Panc1 (cell line): ENCODE data around the gene ATXN7L1. TPM values are rescaled to one million over a fixed set of nuclear protein-coding genes. Genes with fewer than 3 reads are reported as not detected.

Experiments used
- ATAC-seq: fragments of 200-7000 bp; cut with Tn5 transposase; 2 replicates; pipeline ENCODE4 v1.9.1; 2020; ENCODE audit warnings: mild to moderate bottlenecking, moderate library complexity
- BruUV-seq: library from RNA; stranded (reverse); fragments of 400-500 nt; replicated peaks from 2 replicates; lab custom pipeline; 2021; lab: Mats Ljungman, UMichigan
- CTCF ChIA-PET: fragments of 300-600 bp; sonication (Branson Sonifier 250); formaldehyde crosslinking; loops from one replicate; lab custom pipeline; 2022; ENCODE audit warnings: antibody characterized with exemption; lab: Charles Lee
- POLR2A ChIA-PET: fragments of 300-600 bp; sonication (Branson Sonifier 250); formaldehyde crosslinking; loops from one replicate; lab custom pipeline; 2022; ENCODE audit warnings: antibody characterized with exemption; lab: Charles Lee
- DNase-seq: peaks from one replicate; pipeline ENCODE4 v3.0.0-alpha.2; 2010; ENCODE audit warnings: low read depth, low spot score
- H3K27ac ChIP-seq: 2 replicates; pipeline ENCODE4 v1.5.1; 2011; ENCODE audit warnings: mild to moderate bottlenecking, low read length, inconsistent platforms
- H3K27me3 ChIP-seq: fragments of 200-500 bp; sonication (Bioruptor generic); 2 replicates; pipeline ENCODE4 v1.6.0; 2014; ENCODE audit warnings: low read length, inconsistent platforms; ENCODE audit not compliant: control insufficient read depth, insufficient read depth
- H3K36me3 ChIP-seq: fragments of 200-500 bp; sonication (Bioruptor generic); 2 replicates; pipeline ENCODE4 v1.5.1; 2014; ENCODE audit warnings: inconsistent platforms, mild to moderate bottlenecking, low read length, moderate library complexity; ENCODE audit not compliant: control insufficient read depth, insufficient read depth
- H3K4me1 ChIP-seq: 2 replicates; pipeline ENCODE4 v1.5.1; 2011; ENCODE audit warnings: inconsistent platforms, mild to moderate bottlenecking, low read length, moderate library complexity; ENCODE audit not compliant: control insufficient read depth, insufficient read depth
- H3K4me3 ChIP-seq, 2 experiments: 2 replicates each; pipeline ENCODE4 v1.5.1; 2011 to 2012; ENCODE audit warnings: low read depth in 2 of 2, low read length in 2 of 2, mild to moderate bottlenecking in 2 of 2, inconsistent platforms in 1 of 2, moderate library complexity in 1 of 2
- H3K9me3 ChIP-seq: fragments of 200-500 bp; sonication (Bioruptor generic); 2 replicates; pipeline ENCODE4 v1.5.1; 2014; ENCODE audit warnings: low read depth, mild to moderate bottlenecking, inconsistent platforms, low read length, moderate library complexity; ENCODE audit not compliant: control insufficient read depth, insufficient read depth
- POLR2AphosphoS5 ChIP-seq: IDR thresholded peaks from 2 replicates; pipeline ENCODE4 v1.6.1; 2012; ENCODE audit warnings: mild to moderate bottlenecking, low read depth, low read length, moderate library complexity
- SIN3A ChIP-seq: IDR thresholded peaks from 2 replicates; pipeline ENCODE4 v1.6.1; 2012; ENCODE audit warnings: low read depth, mild to moderate bottlenecking, low read length, moderate library complexity, borderline replicate concordance; ENCODE audit not compliant: insufficient read depth
- TCF7L2 ChIP-seq: IDR thresholded peaks from 2 replicates; pipeline ENCODE4 v1.6.1; 2011; ENCODE audit warnings: mild to moderate bottlenecking, low read depth, low read length, inconsistent platforms
- in situ Hi-C: cut with HindIII; loops from 2 replicates; pipeline ENCODE4 v1.10.0; 2016; ENCODE audit warnings: low sequenced_read_pairs, low pct_unique_long_range_greater_than_20kb
- intact Hi-C: fragments of 100-400 bp; cut with micrococcal nuclease; formaldehyde crosslinking; loops from one replicate; pipeline ENCODE4 v1.10.0; 2022; ENCODE audit not compliant: unreplicated experiment
- total RNA-seq: library from RNA; stranded (reverse); gene quantifications from one replicate; pipeline ENCODE4 v1.2.1, GENCODE V29; 2021; ENCODE audit not compliant: unreplicated experiment
- TF ChIP-seq, protein P1 (sequence below), 2 experiments: IDR thresholded peaks; 2 replicates each; pipeline ENCODE4 v1.6.1; 2011 to 2012; ENCODE audit warnings: low read depth in 2 of 2, control low read depth in 1 of 2, low read length in 1 of 2, mild to moderate bottlenecking in 1 of 2, moderate library complexity in 1 of 2; ENCODE audit not compliant: insufficient read depth in 1 of 2
- TF ChIP-seq, protein P2 (sequence below): fragments of 450-650 bp; IDR thresholded peaks from 2 replicates; pipeline ENCODE4 v1.5.1; 2017; ENCODE audit warnings: mild to moderate bottlenecking

The ATXN7L1 gene
- total RNA-seq, 1 experiment from 2014 or later, result 10.8 TPM

DNA sequence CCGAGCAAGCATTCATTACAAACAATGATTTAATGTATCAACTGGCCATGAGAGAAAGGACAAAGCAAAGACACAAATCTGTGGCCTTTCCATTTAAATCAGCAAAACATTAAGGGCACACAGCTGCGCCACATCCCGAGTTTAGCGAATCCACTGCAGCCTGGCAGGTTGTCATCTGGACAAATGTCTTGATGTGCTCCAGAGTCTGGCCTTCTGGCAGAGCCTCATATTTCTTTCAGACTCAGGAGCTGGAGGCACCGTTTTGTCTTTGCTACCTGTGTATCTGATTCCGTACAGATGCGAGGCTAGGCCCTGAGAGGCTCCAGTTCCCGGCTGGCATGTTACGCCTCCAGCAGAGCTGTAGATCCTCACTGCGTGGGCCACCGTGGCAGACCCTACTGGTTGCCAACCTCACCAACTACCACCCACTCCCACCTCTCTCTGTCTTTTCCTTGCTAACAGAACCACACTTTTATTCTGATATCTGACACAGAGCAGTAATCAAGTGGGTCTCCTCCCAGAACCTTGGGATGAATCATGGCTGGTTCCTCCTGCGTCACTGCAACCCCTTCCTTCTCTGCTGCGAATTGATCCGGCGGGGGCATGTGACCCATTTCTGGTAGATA lies 254.2 kb downstream of the ATXN7L1 start:
- ChIA-PET POLR2A (no interaction called here), CTCF (no interaction called here)
- Histone ChIP-seq H3K4me3 (no peak overlapping the region), H3K9me3 (no peaks in the 10 kb centered on the region), H3K27ac (no peak overlapping the region), H3K36me3 (no peaks in the 10 kb centered on the region), H3K4me1 (no peaks in the 10 kb centered on the region), H3K27me3 (no peaks in the 10 kb centered on the region)
- no TSS peak for BruUV-seq
- intact Hi-C loops, result no loop called here
- in situ Hi-C loops, result no loop called here
- DNase-seq, result no peak
- no peak for ATAC-seq
- TF ChIP-seq POLR2AphosphoS5 (no peak), SIN3A (no peak), TCF7L2 (no peak)
- TF ChIP-seq, protein P1, sequence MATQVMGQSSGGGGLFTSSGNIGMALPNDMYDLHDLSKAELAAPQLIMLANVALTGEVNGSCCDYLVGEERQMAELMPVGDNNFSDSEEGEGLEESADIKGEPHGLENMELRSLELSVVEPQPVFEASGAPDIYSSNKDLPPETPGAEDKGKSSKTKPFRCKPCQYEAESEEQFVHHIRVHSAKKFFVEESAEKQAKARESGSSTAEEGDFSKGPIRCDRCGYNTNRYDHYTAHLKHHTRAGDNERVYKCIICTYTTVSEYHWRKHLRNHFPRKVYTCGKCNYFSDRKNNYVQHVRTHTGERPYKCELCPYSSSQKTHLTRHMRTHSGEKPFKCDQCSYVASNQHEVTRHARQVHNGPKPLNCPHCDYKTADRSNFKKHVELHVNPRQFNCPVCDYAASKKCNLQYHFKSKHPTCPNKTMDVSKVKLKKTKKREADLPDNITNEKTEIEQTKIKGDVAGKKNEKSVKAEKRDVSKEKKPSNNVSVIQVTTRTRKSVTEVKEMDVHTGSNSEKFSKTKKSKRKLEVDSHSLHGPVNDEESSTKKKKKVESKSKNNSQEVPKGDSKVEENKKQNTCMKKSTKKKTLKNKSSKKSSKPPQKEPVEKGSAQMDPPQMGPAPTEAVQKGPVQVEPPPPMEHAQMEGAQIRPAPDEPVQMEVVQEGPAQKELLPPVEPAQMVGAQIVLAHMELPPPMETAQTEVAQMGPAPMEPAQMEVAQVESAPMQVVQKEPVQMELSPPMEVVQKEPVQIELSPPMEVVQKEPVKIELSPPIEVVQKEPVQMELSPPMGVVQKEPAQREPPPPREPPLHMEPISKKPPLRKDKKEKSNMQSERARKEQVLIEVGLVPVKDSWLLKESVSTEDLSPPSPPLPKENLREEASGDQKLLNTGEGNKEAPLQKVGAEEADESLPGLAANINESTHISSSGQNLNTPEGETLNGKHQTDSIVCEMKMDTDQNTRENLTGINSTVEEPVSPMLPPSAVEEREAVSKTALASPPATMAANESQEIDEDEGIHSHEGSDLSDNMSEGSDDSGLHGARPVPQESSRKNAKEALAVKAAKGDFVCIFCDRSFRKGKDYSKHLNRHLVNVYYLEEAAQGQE (IDR thresholded peaks at IDR 0.05; ENCODE audit: insufficient read depth in 1 of 2, low read depth in 2 of 2, low read length in 1 of 2), result no peak
- TF ChIP-seq, protein P2, sequence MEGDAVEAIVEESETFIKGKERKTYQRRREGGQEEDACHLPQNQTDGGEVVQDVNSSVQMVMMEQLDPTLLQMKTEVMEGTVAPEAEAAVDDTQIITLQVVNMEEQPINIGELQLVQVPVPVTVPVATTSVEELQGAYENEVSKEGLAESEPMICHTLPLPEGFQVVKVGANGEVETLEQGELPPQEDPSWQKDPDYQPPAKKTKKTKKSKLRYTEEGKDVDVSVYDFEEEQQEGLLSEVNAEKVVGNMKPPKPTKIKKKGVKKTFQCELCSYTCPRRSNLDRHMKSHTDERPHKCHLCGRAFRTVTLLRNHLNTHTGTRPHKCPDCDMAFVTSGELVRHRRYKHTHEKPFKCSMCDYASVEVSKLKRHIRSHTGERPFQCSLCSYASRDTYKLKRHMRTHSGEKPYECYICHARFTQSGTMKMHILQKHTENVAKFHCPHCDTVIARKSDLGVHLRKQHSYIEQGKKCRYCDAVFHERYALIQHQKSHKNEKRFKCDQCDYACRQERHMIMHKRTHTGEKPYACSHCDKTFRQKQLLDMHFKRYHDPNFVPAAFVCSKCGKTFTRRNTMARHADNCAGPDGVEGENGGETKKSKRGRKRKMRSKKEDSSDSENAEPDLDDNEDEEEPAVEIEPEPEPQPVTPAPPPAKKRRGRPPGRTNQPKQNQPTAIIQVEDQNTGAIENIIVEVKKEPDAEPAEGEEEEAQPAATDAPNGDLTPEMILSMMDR, result no peak

DNA sequence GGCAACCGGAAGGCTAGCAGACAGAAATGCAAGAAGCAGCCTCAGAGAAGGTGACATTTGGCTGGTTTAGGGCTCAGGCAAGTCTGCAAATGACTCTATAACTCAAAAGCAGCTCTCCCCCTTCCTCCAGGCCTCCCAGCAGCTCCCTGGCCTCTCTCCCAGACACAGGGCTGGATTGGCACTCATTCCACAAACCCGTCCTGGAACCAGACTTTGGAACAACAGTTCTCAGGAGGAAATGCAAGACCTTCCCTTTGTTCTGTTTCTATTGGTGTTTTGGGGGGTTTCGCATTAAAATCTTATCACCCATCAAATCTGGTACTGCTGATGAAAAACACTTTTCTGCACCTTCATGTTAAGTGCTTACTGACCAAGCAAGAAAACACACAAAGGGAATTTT lies 254.8 kb downstream of the ATXN7L1 start:
- H3K4me1 ChIP-seq, result no peaks in the 10 kb centered on the region
- CTCF ChIA-PET, result no interaction called here
- no peaks in the 10 kb centered on the region for H3K9me3 ChIP-seq
- TF ChIP-seq POLR2AphosphoS5 (no peak), SIN3A (no peak), TCF7L2 (no peak)
- TF ChIP-seq, protein P1 (IDR thresholded peaks at IDR 0.05; ENCODE audit: insufficient read depth in 1 of 2, low read depth in 2 of 2, low read length in 1 of 2), result no peak
- TF ChIP-seq, protein P2, result no peak
- POLR2A ChIA-PET, result no interaction called here
- H3K27ac ChIP-seq, result no peak overlapping the region
- no peak for DNase-seq
- in situ Hi-C loops, result no loop called here
- no peaks in the 10 kb centered on the region for H3K36me3 ChIP-seq
- no TSS peak for BruUV-seq
- H3K27me3 ChIP-seq, result no peaks in the 10 kb centered on the region
- intact Hi-C loops, result no loop called here
- H3K4me3 ChIP-seq, result no peak overlapping the region
- ATAC-seq, result no peak
